LNCAP (cell line): ENCODE measurements around the gene SCART1.

Source experiments
- CTCF ChIP-seq: fragments of 450-650 bp; IDR thresholded peaks from 2 replicates; pipeline ENCODE4 v1.5.1; 2017; ENCODE audit warnings: mild to moderate bottlenecking

SCART1 gene

GRCh38 chr10:133487085-133487484 lies 33.3 kb downstream of the SCART1 start:
- TF ChIP-seq CTCF = no peak

GRCh38 chr10:133488354-133488753 lies 34.6 kb downstream of the SCART1 start:
- no peak for TF ChIP-seq CTCF

GRCh38 chr10:133489816-133490588 lies 36.3 kb downstream of the SCART1 start:
- TF ChIP-seq CTCF = no peak

GRCh38 chr10:133497363-133497762 lies 43.6 kb downstream of the SCART1 start:
- peak; percentile 46 for TF ChIP-seq CTCF

GRCh38 chr10:133509700-133510099 lies 56.0 kb downstream of the SCART1 start:
- TF ChIP-seq CTCF = no peak

- TF ChIP-seq CTCF = no peak
Observed at GRCh38 chr10:133511408-133511807, 57.7 kb downstream of the SCART1 start.

- TF ChIP-seq CTCF = no peak
Observed at GRCh38 chr10:133511907-133512528, 58.3 kb downstream of the SCART1 start.
